CD4-positive, alpha-beta T cell treated with Interleukin-2 at 100 ng/mL for 4 hours (primary cell): Measurements from ENCODE around the gene ARID1B.
A peak's percentile ranks its signal among the peaks of the same experiment; 100 is the strongest.

Experiments
- DNase-seq: peaks from one replicate; pipeline ENCODE4 v3.0.0-alpha.2; 2020; ENCODE audit warnings: low spot score

Gene ARID1B

DNA sequence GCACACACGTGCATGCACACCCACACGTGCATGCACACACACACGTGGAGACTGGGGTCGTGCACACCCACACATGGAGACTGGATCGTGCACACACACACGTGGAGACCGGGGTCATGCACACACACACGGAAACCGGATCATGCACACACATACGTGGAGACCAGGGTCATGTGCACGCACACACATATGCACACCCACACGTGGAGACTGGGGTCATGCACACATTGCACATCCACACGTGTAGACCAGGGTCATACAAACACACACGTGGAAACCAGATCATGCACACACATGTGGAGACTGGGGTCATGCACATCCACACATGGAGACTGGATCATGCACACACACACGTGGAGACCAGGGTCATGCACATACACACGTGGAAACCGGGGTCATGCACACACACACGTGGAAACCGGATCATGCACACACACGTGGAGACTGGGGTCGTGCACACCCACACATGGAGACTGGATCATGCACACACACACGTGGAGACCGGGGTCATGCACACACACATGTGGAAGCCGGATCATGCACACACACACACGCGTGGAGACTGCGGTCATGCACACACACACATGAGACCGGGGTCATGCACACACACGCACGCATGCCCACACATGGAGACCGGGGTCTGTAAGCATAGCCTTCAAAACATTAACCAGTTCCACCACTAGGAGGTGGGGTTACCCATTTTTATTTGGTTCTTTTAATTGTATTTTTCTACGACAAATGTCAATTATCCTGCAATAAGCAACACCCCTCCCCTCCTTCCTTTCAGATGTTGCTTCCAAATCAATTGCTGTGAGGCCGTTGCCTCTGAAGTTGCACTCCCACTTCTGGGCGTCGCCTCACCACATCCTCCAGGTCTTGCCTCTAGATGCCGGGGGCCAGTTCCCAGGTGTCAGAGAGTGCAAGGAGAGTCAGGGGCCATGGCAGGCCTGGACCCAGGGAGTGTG lies 450.3 kb downstream of the ARID1B start:
- DNase-seq: peak; percentile 6

DNA sequence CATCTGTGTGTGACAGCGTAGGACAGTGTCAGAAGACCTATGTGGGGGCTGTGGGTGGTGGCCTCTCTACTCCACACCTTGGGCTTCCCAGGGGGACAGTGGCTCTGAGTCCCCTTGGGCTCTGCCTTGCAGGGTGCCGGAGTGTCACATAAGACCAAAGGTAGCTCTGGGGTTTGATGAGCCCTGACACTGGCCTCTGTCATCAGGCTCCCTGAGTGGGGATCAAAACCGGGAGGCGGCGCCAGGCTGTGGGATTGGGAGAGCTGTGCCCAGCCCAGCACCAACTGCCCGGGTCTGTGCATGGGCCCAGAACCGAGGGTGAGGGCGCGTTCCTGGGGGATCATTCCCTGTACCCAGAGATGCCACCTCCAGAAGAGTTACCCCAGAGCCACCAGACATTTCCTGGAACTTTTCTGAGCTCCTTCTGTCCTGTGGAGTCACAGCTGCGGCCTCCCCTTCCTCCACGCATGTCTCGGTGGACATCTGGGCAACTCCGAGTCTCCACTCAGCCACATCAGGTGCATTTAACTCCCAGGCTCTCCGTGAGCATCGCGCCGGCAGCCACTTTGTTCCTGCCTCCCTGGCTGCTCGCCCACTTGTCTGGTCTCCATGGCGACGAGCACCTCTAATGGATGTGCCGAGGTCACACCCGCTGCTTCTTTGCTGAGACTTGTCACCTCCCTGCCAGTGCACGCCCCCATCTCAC lies 451.4 kb downstream of the ARID1B start:
- no peak for DNase-seq

DNA sequence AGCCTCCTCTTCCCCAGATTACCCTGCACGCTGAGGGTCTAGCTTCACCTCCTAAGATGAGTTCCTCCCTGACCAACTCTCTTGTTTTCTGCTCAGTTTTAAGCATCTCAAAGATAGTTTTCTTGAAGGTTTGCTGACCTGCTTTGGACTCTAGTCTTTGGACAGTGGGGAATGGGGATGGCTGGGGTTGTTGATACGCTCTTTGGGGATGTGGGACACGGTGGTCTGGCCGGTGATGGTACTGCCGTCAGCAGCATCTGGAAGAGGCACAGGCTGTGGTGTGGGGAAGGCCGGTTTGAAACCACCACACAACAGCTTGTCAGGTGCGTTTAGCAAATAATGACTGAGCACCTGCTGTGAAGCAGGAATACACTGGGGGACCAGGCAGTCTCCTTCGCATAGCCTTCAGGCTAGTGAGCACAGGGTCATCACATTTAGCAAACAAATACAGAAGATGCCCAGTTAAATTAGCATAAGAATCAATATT lies 452.0 kb downstream of the ARID1B start:
- no peak for DNase-seq

DNA sequence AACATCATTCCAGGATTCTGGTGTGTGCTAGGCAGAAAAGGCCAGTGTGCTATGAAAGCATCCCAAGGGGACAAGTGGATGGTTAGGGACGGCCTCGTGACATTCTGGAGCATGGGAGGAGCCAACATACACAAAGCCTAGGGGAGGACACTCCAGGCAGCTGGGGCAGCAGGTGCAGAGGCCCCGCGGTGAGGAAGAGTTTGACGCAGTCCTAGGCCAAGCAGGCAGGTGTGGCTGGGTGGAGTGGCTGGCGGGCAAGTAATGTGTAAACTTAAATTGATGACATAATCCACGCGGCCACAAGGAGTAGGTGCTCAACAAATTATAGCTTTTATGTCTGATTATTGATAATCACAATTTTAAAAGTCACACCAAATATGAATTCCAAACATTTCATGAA lies 452.5 kb downstream of the ARID1B start:
- no peak for DNase-seq

DNA sequence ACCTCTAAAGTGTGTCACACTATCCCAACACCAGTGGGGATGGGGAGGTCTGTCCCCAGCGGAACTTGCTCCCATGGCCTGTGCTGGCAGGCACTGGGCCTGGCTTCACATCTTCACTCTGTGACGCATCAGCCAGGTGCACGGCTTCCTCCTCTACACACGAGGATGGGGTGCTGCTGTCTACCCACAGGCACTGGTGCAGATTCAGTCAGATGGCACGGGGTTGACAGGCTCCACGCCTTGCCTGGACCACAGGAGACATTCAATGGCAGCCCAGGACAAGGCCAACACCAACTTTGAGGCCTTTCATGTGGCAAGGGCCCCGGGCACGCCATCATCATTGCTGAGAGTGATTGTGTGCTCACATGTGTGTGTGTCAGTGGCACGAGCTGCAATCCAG lies 453.7 kb downstream of the ARID1B start:
- no peak for DNase-seq

DNA sequence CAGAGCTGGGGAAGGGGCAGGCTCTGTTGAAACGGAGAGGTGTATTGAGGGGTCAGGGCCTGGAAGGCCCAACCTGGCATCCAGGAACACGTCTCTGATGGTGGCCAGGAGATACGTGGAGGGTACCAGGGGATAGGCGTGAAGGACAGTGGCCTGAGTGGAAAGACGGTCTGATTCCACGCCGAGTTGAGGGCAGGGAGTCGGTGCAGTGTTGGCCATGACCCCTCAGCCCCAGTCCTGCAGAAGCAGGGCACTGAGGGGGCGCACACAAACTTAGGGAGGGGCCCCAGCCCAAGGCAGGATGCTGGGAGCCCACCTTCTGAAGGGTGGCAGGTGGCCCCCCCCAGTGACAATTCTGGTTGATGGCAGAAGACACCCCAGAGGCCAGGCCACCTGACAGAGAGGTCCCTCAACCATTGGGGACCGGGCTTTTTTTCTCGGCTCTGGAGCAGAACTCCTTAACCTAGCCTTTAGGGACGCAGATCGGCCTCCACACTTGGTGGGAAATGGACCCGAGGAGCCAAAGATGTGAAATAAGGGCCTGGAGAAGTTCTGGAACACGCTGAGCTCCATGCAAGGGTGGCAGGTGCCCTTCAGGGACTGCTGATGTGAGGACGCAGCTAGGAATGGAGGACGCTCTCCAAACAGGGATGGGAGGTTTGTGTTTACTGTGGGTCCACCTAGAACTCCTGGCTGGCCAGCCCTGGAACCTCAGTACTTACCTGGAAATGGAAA lies 455.1 kb downstream of the ARID1B start:
- DNase-seq: no peak

DNA sequence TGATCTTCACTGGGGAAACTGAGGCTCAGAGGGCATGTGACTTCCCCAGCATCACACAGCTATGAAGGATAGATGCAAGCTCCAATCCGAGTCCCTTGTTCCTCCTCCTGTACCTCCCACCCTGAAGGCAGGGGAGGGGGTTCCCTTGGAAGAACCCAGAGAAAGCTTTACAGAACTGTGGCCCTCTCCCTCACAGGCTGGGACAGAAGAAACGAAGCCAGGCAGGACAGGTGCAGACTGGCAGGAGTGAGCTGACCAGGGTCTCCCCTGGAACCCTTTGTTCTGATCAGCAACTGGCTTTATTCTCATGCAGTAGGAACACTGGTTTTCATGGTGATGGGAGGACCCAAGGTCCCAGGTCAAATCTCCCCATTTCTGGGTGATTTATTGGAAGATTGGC lies 456.0 kb downstream of the ARID1B start:
- no peak for DNase-seq

DNA sequence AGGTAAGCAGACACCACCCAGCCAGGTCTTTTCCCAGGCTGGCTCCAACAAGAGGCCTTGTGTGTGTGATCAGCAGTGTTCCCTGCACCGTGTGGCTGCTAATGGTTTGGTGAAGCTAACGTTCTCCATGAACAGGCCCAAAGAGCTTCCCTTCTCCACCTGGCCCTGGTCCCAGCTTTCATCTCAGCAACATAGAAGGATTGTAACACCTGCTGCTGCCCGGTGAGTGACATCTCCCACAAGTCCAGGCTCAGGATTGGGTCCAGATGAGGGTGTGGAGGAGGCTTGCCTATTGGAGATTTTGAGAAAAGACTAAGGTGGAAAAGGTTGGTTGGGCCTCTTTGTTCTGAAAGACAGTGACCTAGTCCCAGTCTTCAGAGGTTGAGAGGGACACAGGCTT lies 456.5 kb downstream of the ARID1B start:
- no peak for DNase-seq

DNA sequence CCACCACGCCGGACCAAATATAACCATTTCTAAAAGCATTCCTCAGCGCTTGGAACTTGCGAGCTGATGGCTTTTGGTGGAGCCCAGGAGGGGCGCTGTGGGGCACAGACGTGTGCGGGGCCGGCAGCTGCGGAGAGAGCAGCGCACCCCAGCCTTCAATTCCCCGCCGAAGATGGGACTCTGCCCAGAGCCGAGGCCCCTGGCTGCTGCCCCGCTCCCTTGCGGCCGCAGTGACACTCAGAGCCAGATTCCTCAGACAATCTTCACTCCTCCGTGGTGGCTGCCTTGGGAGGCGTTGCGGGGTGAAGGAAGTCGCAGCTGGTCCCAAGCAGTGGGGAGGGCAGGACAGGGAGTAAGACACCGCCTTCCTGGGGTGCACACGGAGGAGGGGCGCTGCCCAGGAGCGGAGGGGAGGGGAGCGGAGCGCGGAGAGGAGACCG lies 458.4 kb downstream of the ARID1B start:
- DNase-seq: peak; percentile 44

DNA sequence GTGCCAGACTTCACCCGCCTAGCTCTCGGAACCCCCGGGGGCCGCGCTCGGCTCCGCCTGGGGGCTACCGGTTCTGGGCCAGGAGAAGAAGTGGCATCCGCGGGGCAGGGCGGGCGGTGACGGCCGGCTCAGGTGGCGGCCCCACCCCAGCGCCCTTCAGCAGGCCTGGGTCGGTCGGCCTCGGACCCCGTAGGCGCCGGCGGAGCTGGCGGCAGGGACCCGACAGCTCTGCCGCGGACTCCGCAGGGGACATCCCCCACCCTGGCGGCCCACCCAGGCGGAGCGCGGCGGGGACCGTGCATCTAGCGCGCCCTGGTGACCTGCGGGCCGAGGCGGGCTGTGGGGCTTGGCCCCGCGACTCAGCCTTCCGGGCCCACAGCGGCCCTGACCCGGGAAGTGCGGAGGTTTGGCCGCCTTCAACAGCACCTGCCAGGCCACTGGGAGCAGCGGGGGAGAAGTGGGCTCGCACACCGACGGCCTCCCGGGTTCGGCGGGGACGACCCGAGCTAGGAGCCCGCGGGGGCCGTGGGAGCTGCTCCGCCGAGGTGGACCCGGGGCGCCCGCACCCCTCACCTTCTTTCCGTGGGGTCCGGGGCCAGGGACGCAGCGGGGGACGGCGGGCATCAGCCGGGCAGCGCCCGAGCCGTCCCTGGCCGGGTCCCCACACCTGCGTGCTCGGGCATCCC lies 459.0 kb downstream of the ARID1B start:
- no peak for DNase-seq

DNA sequence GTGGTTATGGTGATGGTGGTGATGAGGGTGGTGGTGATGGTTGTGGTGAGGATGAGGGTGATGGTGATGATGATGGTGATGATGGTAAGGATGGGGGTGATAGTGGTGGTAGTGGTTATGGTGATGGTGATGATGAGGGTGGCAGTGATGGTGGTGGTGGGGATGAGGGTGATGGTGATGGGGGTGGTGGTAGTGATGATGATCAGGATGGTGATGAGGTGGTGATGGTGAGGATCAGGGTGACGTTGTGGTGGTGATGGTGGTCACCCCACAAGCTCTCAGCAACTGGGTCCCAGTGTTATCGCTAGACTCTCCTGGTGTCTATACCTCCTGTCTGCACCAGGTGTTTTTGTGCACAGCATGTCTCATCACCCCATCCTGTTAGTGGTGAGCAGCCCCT lies 461.2 kb downstream of the ARID1B start:
- no peak for DNase-seq

DNA sequence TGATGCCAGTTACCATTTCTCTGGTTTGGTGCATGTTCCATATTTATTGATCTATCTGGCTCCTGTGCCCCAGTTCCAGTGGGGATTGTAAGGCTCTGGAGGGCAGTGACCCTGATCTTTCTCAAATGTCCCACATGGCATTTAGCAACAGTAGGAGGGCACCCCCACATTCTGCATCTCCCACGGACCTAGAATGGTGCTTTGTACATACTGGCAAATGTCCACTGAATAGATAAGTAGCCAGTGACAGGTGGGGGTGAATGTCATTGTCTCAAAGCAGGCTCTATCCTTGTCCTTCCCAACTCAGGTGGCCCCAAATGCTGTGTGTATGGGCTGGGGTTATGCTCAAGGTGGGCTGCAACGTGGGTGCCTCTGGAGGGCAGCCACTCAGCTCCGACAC lies 462.0 kb downstream of the ARID1B start:
- no peak for DNase-seq

DNA sequence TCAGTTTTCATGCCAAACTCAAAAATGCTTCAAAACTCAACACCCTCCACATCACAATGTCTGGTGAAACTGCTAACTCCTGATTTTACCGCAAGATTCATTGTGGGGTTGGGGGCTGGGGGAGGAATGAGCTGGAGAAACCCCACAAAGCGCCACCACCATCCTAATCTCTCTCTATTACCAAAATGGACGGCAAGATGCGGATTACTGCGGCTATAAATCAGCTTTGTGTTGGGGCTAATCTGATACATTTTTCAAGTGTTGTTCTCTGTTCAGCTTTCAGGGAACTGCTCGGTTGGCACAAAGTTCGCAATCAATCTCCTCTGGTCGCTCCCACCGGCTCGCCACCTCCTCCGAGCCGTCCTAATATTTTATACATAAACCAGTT lies 462.5 kb downstream of the ARID1B start:
- no peak for DNase-seq

DNA sequence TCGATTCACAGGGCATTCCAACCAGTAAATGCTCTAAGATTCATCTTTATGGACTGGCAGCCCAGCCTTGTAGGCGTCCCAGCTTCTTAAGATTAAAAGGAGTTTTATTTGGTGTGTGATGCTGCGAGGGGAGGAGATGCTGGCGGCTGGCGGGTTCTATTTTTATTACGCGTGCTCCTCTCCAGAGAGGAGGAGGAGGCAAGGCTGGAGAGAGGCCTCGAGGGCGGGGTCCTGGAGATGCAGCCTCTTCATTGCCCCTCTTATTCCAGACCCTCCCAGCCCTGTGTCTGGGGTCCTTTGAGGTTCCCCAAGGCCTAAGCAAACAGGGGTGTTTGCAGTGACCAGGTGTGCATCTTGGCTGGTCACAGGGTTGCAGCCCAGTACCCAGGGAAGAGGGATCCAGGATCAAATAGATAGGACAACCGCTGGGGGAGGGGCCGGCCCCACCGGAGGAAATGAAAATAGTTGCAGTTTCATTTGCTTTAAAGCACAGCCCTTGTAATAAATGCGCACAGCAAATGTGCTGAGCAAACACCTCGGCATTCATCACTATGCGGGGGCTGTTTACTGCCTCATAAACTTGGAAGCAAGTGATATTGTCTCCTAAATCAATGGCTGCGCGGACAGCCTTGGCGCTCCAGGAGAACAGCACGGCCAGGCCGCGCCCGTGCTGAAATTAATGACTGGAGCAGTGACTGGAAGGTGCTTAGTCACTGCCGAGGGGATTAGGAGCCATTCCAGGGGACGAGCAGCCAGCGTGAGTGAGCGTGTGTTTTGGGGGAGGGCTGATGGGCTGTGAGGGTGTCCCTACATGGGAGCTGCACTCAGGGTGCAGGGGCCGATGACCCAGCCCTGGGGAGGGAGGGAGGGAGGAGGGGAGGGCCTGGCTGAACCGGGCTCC lies 463.1 kb downstream of the ARID1B start:
- no peak for DNase-seq

DNA sequence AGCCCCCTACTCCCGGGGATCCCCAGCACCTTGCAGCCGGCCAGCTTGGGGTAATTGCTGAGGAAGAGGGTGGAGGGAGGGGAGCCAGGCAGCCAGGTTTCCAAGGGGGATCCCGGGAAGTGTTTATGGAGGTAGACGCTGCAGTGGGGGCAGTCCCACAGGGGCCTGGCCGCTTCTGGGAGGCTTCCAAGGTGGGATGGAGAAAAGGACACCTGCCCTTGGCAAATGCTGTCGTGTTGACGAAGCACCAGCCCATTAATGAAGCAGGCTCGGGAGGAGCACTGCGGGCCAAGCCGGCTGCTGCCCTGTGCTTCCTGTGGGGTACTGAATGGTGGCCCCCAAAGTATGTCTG lies 463.8 kb downstream of the ARID1B start:
- no peak for DNase-seq

DNA sequence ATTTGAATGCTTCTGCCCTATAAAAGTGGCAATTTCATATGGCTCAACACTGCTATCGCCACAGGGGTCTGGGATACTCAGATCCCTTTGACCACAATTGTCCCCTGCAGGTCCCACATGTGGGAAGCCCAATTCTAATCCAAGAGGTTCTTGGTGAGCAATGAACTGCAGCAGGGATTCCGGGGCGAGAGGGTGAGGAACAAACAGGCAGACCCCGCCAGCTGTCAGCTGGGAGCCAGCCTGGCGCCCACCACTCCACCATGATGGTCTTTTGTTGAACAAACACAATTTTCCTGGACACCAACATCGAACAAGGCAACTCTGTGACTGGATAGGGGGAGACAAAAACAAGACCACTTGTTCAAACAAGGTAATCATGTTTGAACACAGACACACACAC lies 465.6 kb downstream of the ARID1B start:
- DNase-seq: no peak

DNA sequence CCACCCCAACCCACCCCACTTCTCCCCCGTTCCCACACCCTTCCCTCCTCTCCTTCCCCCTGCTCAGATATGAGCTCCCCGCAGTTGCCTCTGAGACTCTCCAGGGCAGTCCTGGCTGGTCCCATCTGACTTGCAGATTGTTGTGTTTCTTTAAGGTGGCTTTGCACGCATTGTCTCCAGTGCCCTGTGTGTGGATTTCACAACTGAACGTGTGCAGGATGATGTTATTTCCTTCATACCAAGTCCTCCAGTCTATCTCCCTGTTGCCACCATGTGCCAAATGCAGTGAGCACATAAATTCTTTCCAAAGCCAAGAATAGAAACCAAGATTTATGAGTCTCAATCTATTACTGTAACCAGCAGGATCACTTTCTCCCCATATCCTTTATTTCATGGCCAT lies 467.0 kb downstream of the ARID1B start:
- no peak for DNase-seq

DNA sequence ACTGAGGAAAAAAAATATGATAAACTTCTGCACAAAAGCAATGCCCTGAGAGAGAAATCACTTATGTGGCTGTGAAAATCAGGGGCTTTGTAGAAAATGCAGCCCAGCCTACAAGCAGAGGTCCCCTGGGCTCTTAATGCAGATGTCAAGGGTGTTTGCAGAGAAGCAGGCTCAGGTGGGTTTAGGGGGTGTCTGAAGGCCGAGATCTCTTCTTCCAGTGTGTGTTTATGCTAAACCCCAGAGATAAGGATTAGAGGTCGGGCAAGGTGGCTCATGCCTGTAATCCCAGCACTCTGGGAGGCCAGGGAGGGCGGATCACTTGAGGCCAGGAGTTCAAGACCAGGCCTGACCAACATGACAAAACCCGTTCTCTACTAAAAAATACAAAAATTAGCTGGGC lies 467.6 kb downstream of the ARID1B start:
- DNase-seq: no peak

DNA sequence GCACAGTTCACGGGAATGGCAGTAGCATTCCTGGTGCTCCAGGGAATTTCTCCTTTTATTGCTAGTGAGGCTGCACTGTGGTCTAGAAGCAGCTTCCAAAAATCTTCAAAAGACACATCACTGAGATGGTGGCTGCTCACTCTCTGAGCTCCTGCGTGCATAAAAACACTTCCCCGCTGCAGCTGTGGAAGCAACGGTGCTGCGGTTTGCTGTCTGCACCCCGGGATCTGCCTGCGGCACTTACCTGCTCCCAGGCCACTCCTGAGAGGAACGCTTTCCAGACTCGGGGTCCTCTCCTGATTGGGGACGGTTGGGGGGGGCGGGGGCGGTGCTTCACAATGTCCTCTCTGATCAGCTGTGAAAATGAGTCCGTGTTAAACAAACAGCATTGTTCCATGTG lies 468.3 kb downstream of the ARID1B start:
- no peak for DNase-seq

DNA sequence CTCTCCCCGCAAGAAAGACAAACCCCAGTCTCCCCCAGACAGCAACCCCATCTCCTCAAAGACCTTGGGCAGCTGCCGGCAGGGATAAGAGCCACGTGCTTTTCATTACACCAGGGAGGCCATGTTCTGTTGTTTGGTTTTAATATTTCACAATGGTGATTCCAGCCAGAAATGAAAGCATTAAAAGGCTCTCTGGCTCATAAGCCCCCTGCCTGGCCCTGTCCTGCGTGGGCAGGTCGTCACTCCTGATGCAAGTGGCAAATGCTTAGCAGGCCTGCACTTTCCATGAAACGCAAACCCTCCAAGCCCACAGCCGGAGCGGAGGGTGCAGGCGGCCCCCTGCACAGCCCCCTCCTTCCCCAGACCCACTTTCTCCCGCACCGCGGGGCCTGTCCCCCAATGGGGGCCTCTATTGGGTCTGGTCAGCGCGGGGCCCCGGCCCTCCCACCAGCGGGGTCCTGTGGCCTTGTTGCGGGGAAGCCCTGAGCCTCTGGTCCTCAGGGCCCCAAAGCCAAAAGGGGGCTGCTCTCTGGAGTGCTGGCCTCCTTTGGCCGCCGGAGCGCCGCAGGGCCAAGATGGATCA lies 469.0 kb downstream of the ARID1B start:
- DNase-seq: no peak
